ENCODE measurements around the gene LPP. TPM values are rescaled to one million over a fixed set of nuclear protein-coding genes. Genes with fewer than 3 reads are reported as not detected.

LPP gene
- total RNA-seq, 3 donors from 2014 or later (not counting 1 experiment from before 2014, with no cell fraction given) = 137 to 163 (median 149) TPM

DNA sequence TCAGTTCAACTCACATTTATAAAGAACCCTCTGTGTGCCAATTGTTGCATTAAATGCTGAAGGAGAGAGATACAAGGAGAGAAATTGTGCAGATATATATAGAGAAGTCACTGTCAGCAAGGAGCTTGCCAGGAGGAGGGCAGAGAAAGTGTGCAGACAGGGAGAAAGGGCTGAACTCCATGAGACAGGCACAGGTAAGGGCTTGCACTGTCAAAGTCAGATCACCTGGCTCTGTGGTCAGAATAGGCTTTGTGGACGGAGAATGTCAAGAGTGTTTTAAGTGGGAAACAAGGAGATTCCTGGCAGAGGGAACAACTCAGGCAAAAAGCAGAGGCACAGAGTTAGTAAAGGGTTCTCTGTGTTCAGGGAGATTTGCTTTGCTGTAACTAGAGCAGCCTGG, 714.8 kb downstream of the LPP start:
- Mint-ChIP-seq H3K27ac (no peak overlapping the region), H3K4me3 (no peak overlapping the region), H3K9me3 (no peaks in the 10 kb centered on the region), H3K4me1 (peaks cover 0 to 6% of the 10 kb centered on the region in 2 donors), H3K36me3 (peaks cover 8% of the 10 kb centered on the region), H3K27me3 (ENCODE audit: low read depth in 2 of 2) (no peaks in the 10 kb centered on the region)
- TF ChIP-seq, protein P1, sequence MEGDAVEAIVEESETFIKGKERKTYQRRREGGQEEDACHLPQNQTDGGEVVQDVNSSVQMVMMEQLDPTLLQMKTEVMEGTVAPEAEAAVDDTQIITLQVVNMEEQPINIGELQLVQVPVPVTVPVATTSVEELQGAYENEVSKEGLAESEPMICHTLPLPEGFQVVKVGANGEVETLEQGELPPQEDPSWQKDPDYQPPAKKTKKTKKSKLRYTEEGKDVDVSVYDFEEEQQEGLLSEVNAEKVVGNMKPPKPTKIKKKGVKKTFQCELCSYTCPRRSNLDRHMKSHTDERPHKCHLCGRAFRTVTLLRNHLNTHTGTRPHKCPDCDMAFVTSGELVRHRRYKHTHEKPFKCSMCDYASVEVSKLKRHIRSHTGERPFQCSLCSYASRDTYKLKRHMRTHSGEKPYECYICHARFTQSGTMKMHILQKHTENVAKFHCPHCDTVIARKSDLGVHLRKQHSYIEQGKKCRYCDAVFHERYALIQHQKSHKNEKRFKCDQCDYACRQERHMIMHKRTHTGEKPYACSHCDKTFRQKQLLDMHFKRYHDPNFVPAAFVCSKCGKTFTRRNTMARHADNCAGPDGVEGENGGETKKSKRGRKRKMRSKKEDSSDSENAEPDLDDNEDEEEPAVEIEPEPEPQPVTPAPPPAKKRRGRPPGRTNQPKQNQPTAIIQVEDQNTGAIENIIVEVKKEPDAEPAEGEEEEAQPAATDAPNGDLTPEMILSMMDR (IDR thresholded peaks at IDR 0.05) = no peak
- no peak overlapping the region for H3K27ac ChIP-seq (ENCODE audit: low read length)
- 100% methylated on average over 1 of the region's 1 CpG for WGBS (ENCODE audit: insufficient coverage)
- DNase-seq (no peak), ATAC-seq (no peak)
- no peaks in the 10 kb centered on the region for H3K4me1 ChIP-seq (ENCODE audit: control insufficient read depth, insufficient read depth, low read length)
- no peaks in the 10 kb centered on the region for H3K9me3 ChIP-seq (ENCODE audit: control insufficient read depth, insufficient read depth, low read length)
- H3K36me3 ChIP-seq (ENCODE audit: control insufficient read depth, insufficient read depth, low read length) = peaks cover 14% of the 10 kb centered on the region
- intact Hi-C loops (cut with micrococcal nuclease) = no loop called here
- no peak overlapping the region for H3K4me3 ChIP-seq (ENCODE audit: low read length)
- no peaks in the 10 kb centered on the region for H3K27me3 ChIP-seq (ENCODE audit: control insufficient read depth, insufficient read depth, low read length)

DNA sequence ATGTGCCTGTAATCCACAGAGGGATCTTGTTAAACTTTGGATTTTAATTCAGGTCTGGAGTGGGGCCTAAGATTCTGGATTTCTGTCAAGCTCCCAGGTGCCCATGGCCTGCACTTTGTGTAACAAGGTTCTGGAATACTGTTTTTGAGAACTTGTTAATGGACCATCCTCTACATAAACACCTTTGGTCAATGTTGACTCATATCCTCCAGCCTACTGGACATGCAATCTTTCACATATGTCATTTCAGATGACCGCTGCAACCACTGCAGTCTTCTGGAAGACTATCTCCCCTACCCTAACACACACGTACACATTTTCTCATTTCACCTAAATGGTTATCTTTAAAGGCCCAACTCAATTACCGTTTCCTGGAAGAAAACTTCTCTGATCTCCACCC, 715.7 kb downstream of the LPP start:
- DNase-seq (no peak), ATAC-seq (no peak)
- peaks cover 0 to 6% of the 10 kb centered on the region in 2 donors for H3K4me1 Mint-ChIP-seq
- Histone ChIP-seq H3K27ac (ENCODE audit: low read length) (no peak overlapping the region), H3K9me3 (ENCODE audit: control insufficient read depth, insufficient read depth, low read length) (no peaks in the 10 kb centered on the region), H3K36me3 (ENCODE audit: control insufficient read depth, insufficient read depth, low read length) (peaks cover 20% of the 10 kb centered on the region), H3K4me1 (ENCODE audit: control insufficient read depth, insufficient read depth, low read length) (no peaks in the 10 kb centered on the region), H3K27me3 (ENCODE audit: control insufficient read depth, insufficient read depth, low read length) (no peaks in the 10 kb centered on the region), H3K4me3 (ENCODE audit: low read length) (no peak overlapping the region)
- intact Hi-C loops (cut with micrococcal nuclease) = no loop called here
- H3K36me3 Mint-ChIP-seq = peaks cover 11% of the 10 kb centered on the region
- H3K27me3 Mint-ChIP-seq (ENCODE audit: low read depth in 2 of 2) = no peaks in the 10 kb centered on the region
- 96% methylated on average over 3 of the region's 3 CpGs for WGBS (ENCODE audit: insufficient coverage)
- no peak overlapping the region for H3K27ac Mint-ChIP-seq
- no peak overlapping the region for H3K4me3 Mint-ChIP-seq
- TF ChIP-seq, protein P1 (IDR thresholded peaks at IDR 0.05) = no peak
- H3K9me3 Mint-ChIP-seq = no peaks in the 10 kb centered on the region

DNA sequence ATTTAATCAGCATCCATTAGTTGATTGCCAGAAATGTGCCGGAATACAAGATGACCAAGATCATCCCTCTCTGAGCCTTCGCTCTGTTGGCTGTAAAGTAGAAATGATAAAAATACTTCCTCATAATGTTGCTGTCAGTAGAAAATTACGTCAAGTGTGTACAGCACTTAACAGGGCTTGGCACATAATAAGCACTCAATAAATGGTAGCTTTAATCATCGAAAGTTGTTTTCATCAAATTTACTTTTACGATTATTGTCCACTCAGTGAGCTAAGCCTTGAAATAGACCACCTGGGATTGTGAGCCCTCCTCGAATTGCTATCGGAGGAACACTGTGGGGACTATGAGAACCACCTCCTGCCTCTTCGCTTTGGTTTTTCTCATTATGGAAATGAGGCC, 716.5 kb downstream of the LPP start:
- Histone ChIP-seq H3K27me3 (ENCODE audit: control insufficient read depth, insufficient read depth, low read length) (no peaks in the 10 kb centered on the region), H3K4me3 (ENCODE audit: low read length) (no peak overlapping the region), H3K27ac (ENCODE audit: low read length) (no peak overlapping the region), H3K9me3 (ENCODE audit: control insufficient read depth, insufficient read depth, low read length) (no peaks in the 10 kb centered on the region), H3K36me3 (ENCODE audit: control insufficient read depth, insufficient read depth, low read length) (peaks cover 28% of the 10 kb centered on the region), H3K4me1 (ENCODE audit: control insufficient read depth, insufficient read depth, low read length) (no peaks in the 10 kb centered on the region)
- Mint-ChIP-seq H3K27ac (no peak overlapping the region), H3K27me3 (ENCODE audit: low read depth in 2 of 2) (no peaks in the 10 kb centered on the region), H3K4me1 (peaks cover 0 to 6% of the 10 kb centered on the region in 2 donors), H3K9me3 (no peaks in the 10 kb centered on the region), H3K4me3 (no peak overlapping the region), H3K36me3 (peaks cover 19% of the 10 kb centered on the region)
- ATAC-seq (no peak), DNase-seq (no peak)
- intact Hi-C loops (cut with micrococcal nuclease) = no loop called here
- TF ChIP-seq, protein P1 (IDR thresholded peaks at IDR 0.05) = no peak
- 96% methylated on average over 6 of the region's 8 CpGs for WGBS (ENCODE audit: insufficient coverage)

DNA sequence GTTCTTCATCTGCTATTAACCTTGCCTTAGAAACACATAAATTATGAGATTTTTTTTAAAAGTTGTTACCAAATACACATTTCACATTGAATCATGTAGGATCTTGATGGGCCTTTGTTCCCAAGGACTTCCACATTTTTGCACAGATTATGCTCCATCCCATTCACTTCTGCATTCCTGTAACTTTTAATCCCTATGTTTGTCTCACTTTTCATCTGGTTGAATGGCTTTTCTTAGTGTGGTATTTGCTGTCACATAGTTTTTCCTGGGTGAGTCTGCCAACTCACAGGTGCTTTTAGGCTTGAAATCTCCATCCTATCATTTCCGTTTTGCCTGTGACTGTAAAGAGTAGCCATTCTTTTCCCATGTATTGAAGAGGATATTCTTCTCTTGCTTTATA, 720.6 kb downstream of the LPP start:
- Mint-ChIP-seq H3K27ac (no peak overlapping the region), H3K4me3 (no peak overlapping the region), H3K9me3 (no peaks in the 10 kb centered on the region), H3K36me3 (peaks cover 12% of the 10 kb centered on the region), H3K27me3 (ENCODE audit: low read depth in 2 of 2) (no peaks in the 10 kb centered on the region), H3K4me1 (no peaks in the 10 kb centered on the region)
- Histone ChIP-seq H3K4me1 (ENCODE audit: control insufficient read depth, insufficient read depth, low read length) (no peaks in the 10 kb centered on the region), H3K27ac (ENCODE audit: low read length) (no peak overlapping the region), H3K36me3 (ENCODE audit: control insufficient read depth, insufficient read depth, low read length) (peaks cover 33% of the 10 kb centered on the region), H3K4me3 (ENCODE audit: low read length) (no peak overlapping the region), H3K27me3 (ENCODE audit: control insufficient read depth, insufficient read depth, low read length) (no peaks in the 10 kb centered on the region), H3K9me3 (ENCODE audit: control insufficient read depth, insufficient read depth, low read length) (no peaks in the 10 kb centered on the region)
- DNase-seq (no peak), ATAC-seq (no peak)
- intact Hi-C loops (cut with micrococcal nuclease) = no loop called here
- WGBS (ENCODE audit: insufficient coverage) = no CpG with 5 or more reads among the region's 1 CpG
- TF ChIP-seq, protein P1 (IDR thresholded peaks at IDR 0.05) = no peak
